OCI-LY7 (cell line): ENCODE results near the gene NCKAP5. TPM values are rescaled to one million over a fixed set of nuclear protein-coding genes. Genes with fewer than 3 reads are reported as not detected.

Source experiments
- BruUV-seq: library from RNA; stranded (reverse); fragments of 400-500 nt; replicated peaks from 2 replicates; lab custom pipeline; 2021; lab: Mats Ljungman, UMichigan
- CTCF ChIA-PET: fragments of 300-600 bp; sonication (Branson Sonifier 250); formaldehyde crosslinking; loops from one replicate; lab custom pipeline; 2022; ENCODE audit warnings: antibody characterized with exemption; ENCODE audit not compliant: unreplicated experiment; lab: Charles Lee
- POLR2A ChIA-PET: fragments of 300-600 bp; sonication (Branson Sonifier 250); formaldehyde crosslinking; loops from one replicate; lab custom pipeline; 2022; ENCODE audit warnings: antibody characterized with exemption; lab: Charles Lee
- DNase-seq: peaks from one replicate; pipeline ENCODE4 v3.0.0-alpha.2; 2015; ENCODE audit warnings: low spot score
- H2AFZ ChIP-seq: fragments of 200-600 bp; sonication (generic), shearing (Covaris generic); 2 replicates; pipeline ENCODE4 v1.6.1; 2014; ENCODE audit warnings: mild to moderate bottlenecking, antibody characterized with exemption, low read length, moderate library complexity
- H3K27ac ChIP-seq: fragments of 200-600 bp; sonication (generic); 2 replicates; pipeline ENCODE4 v1.5.1; 2014; ENCODE audit warnings: mixed run types, low read depth, mild to moderate bottlenecking, moderate library complexity, low read length, inconsistent platforms; ENCODE audit not compliant: poor library complexity, severe bottlenecking
- H3K36me3 ChIP-seq: fragments of 200-600 bp; sonication (generic); 2 replicates; pipeline ENCODE4 v1.6.1; 2014; ENCODE audit warnings: mild to moderate bottlenecking, antibody characterized with exemption, low read length, moderate library complexity, mixed read lengths; ENCODE audit not compliant: insufficient read depth
- H3K4me1 ChIP-seq: fragments of 200-600 bp; sonication (generic); 2 replicates; pipeline ENCODE4 v1.5.1; 2014; ENCODE audit warnings: mild to moderate bottlenecking, low read length; ENCODE audit not compliant: insufficient read depth, poor library complexity, severe bottlenecking
- H3K4me2 ChIP-seq: fragments of 200-600 bp; sonication (generic); 2 replicates; pipeline ENCODE4 v1.6.1; 2014; ENCODE audit warnings: mild to moderate bottlenecking, low read length
- H3K4me3 ChIP-seq: fragments of 200-600 bp; sonication (generic); 2 replicates; pipeline ENCODE4 v1.5.1; 2014; ENCODE audit warnings: mild to moderate bottlenecking, low read depth, low read length; ENCODE audit not compliant: poor library complexity, severe bottlenecking
- H3K79me2 ChIP-seq: fragments of 200-600 bp; sonication (generic); 2 replicates; pipeline ENCODE4 v1.6.1; 2016; ENCODE audit warnings: low read depth, mild to moderate bottlenecking, low read length, moderate library complexity, mixed read lengths; ENCODE audit not compliant: insufficient read depth
- H3K9me2 ChIP-seq: fragments of 200-600 bp; sonication (generic); 2 replicates; pipeline ENCODE4 v1.6.1; 2016; ENCODE audit warnings: mild to moderate bottlenecking, low read length, mixed read lengths; ENCODE audit not compliant: insufficient read depth
- H3K9me3 ChIP-seq: fragments of 200-600 bp; sonication (generic); 2 replicates; pipeline ENCODE4 v1.6.1; 2014; ENCODE audit warnings: mild to moderate bottlenecking, mixed run types, low read length, mixed read lengths
- H4K20me1 ChIP-seq: fragments of 200-600 bp; sonication (generic); 2 replicates; pipeline ENCODE4 v1.6.1; 2014; ENCODE audit warnings: mild to moderate bottlenecking, antibody characterized with exemption, low read length, moderate library complexity, mixed read lengths; ENCODE audit not compliant: insufficient read depth
- EZH2phosphoT487 ChIP-seq: fragments of 200-600 bp; sonication (generic); IDR thresholded peaks from 2 replicates; pipeline ENCODE4 v1.6.1; 2018; ENCODE audit warnings: low read depth, borderline replicate concordance, mild to moderate bottlenecking, mixed run types, antibody characterized with exemption, low read length, moderate library complexity, mixed read lengths
- intact Hi-C: fragments of 100-400 bp; cut with micrococcal nuclease; formaldehyde crosslinking; loops from one replicate; pipeline ENCODE4 v1.10.0; 2022; ENCODE audit not compliant: unreplicated experiment
- total RNA-seq, 2 experiments: library from RNA; depleted of rRNA in 1 of 2; stranded (reverse); fragments of >200 nt in 1 of 2; shearing (Covaris generic) in 1 of 2; gene quantifications; 2 replicates each; pipeline ENCODE4 v1.2.3, GENCODE V29; 2014 to 2022
- TF ChIP-seq, protein P1 (sequence below): fragments of 200-600 bp; sonication (generic); conservative IDR thresholded peaks from 2 replicates; pipeline ENCODE4 v1.5.1; 2014; ENCODE audit warnings: mild to moderate bottlenecking, antibody characterized with exemption, low read length, moderate library complexity, mixed read lengths

Gene NCKAP5
- total RNA-seq, 2 experiments from 2014 or later, result not detected

DNA sequence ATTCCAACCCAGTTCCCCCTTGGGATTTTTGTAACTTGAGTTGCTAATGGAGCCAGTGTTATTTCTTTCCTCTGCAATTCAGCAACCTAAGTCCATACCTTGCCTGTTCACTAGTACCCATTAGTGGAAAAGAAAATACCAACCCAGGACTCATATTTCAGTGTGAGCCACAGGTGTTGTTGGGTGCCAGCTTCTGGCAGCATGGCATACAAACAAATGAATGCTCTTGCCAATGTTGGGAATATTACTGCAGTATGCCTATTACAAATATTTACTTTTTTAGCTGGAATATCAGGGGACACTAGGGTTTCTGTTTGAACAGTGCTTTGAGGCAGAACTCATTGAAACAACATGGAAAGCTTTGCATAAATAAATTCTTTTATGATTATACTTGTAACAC is 130.2 kb downstream of the NCKAP5 start:
- BruUV-seq, result no TSS peak
- Histone ChIP-seq H3K79me2 (no peaks in the 10 kb centered on the region), H3K4me1 (no peaks in the 10 kb centered on the region), H2AFZ (no peak overlapping the region), H3K9me2 (no peaks in the 10 kb centered on the region), H3K9me3 (no peaks in the 10 kb centered on the region), H3K27ac (no peak overlapping the region), H4K20me1 (no peaks in the 10 kb centered on the region), H3K4me3 (no peak overlapping the region), H3K4me2 (no peak overlapping the region), H3K36me3 (no peaks in the 10 kb centered on the region)
- CTCF ChIA-PET, result no interaction called here
- DNase-seq, result no peak
- TF ChIP-seq EZH2phosphoT487, result no peak
- TF ChIP-seq, protein P1, sequence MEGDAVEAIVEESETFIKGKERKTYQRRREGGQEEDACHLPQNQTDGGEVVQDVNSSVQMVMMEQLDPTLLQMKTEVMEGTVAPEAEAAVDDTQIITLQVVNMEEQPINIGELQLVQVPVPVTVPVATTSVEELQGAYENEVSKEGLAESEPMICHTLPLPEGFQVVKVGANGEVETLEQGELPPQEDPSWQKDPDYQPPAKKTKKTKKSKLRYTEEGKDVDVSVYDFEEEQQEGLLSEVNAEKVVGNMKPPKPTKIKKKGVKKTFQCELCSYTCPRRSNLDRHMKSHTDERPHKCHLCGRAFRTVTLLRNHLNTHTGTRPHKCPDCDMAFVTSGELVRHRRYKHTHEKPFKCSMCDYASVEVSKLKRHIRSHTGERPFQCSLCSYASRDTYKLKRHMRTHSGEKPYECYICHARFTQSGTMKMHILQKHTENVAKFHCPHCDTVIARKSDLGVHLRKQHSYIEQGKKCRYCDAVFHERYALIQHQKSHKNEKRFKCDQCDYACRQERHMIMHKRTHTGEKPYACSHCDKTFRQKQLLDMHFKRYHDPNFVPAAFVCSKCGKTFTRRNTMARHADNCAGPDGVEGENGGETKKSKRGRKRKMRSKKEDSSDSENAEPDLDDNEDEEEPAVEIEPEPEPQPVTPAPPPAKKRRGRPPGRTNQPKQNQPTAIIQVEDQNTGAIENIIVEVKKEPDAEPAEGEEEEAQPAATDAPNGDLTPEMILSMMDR, result no peak
- intact Hi-C loops, result no loop called here
- POLR2A ChIA-PET, result interaction anchor here (0.6 kb wide), 1 partner anchor 495 kb away, joined by 4 read pairs; no protein-coding TSS in a partner anchor

DNA sequence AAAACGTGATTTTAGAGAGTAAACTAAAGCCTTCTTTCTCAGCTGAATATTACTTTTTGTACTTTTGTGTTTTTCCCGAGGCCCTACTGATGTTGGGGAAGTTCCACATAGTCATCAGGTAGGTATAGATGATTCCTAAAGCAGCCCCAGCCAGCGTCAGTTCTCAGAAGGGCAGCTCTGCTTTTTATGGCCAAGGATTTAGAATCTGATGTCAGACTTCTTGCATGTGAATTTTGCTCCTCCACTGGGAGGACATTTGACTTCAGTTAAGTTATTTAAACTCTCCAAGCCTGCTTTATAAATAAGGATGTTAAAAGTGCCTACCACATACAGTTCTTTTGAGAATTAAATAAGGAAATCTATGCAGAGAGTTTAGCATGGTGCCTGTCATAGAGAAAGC is 130.8 kb downstream of the NCKAP5 start:
- no TSS peak for BruUV-seq
- no peak overlapping the region for H3K4me2 ChIP-seq
- H3K36me3 ChIP-seq, result no peaks in the 10 kb centered on the region
- H3K9me2 ChIP-seq, result no peaks in the 10 kb centered on the region
- H3K4me3 ChIP-seq, result no peak overlapping the region
- H3K4me1 ChIP-seq, result no peaks in the 10 kb centered on the region
- TF ChIP-seq, protein P1, result no peak
- TF ChIP-seq EZH2phosphoT487, result no peak
- DNase-seq, result no peak
- no peak overlapping the region for H3K27ac ChIP-seq
- intact Hi-C loops, result no loop called here
- H4K20me1 ChIP-seq, result no peaks in the 10 kb centered on the region
- POLR2A ChIA-PET, result no interaction called here
- H3K9me3 ChIP-seq, result no peaks in the 10 kb centered on the region
- H3K79me2 ChIP-seq, result no peaks in the 10 kb centered on the region
- H2AFZ ChIP-seq, result no peak overlapping the region
- CTCF ChIA-PET, result no interaction called here

DNA sequence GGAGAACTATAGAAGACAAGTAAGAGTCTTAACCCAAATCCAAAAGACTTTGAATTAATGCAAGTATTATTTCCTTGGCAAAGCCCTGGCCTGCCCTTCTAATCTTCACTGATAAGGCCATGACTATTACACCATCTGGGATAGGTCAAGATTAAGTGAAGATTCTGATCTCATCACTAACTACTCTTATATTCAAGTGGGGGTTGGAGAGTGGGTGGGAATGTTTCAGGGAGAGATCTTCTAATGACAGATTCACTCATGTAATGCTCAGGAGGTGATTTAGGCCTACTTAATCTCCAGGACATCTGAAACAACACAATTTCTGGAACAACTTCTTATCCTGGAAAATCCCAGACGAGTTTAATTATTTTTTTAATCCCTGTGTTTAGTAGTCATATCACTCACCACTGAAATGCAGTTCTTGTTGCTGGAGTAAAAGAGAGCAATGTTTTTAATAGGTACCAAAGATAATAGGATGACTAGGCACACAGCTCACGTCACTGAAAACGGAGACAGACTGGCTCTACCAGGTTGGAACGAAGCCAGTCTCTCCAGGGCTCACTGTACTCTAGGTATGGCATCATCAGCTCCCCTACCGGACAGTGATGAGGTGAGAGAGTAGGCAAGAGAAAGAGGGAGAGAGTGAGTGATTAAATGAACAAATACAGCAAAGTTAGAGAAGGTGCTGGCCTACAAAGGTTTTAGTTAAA is 133.1 kb downstream of the NCKAP5 start:
- H3K4me2 ChIP-seq, result no peak overlapping the region
- intact Hi-C loops, result no loop called here
- no peak for DNase-seq
- POLR2A ChIA-PET, result no interaction called here
- no peak overlapping the region for H3K27ac ChIP-seq
- no peak overlapping the region for H2AFZ ChIP-seq
- no peaks in the 10 kb centered on the region for H3K4me1 ChIP-seq
- H3K79me2 ChIP-seq, result no peaks in the 10 kb centered on the region
- no peak overlapping the region for H3K4me3 ChIP-seq
- CTCF ChIA-PET, result no interaction called here
- TF ChIP-seq, protein P1, result no peak
- no peak for TF ChIP-seq EZH2phosphoT487
- BruUV-seq, result no TSS peak
- H3K9me3 ChIP-seq, result no peaks in the 10 kb centered on the region
- H3K9me2 ChIP-seq, result no peaks in the 10 kb centered on the region
- no peaks in the 10 kb centered on the region for H3K36me3 ChIP-seq
- no peaks in the 10 kb centered on the region for H4K20me1 ChIP-seq
